Neuron (in vitro differentiated cells): Measurements from ENCODE around the gene PITPNC1.

ENCODE experiments used
- H2AFZ ChIP-seq: one replicate; pipeline ENCODE4 v1.6.1; 2013; ENCODE audit warnings: low read depth, mild to moderate bottlenecking, inconsistent platforms, low read length, moderate library complexity
- H3K27me3 ChIP-seq: one replicate; pipeline ENCODE4 v1.6.1; 2013; ENCODE audit warnings: low read length; ENCODE audit not compliant: insufficient read depth
- H3K36me3 ChIP-seq: one replicate; pipeline ENCODE4 v1.6.1; 2013; ENCODE audit warnings: low read length; ENCODE audit not compliant: insufficient read depth
- H3K4me1 ChIP-seq: one replicate; pipeline ENCODE4 v1.6.1; 2013; ENCODE audit warnings: low read length; ENCODE audit not compliant: insufficient read depth
- H3K4me3 ChIP-seq: 2 replicates; pipeline ENCODE4 v1.5.1; 2013; ENCODE audit warnings: mild to moderate bottlenecking, low read length, moderate library complexity
- H3K9me3 ChIP-seq: one replicate; pipeline ENCODE4 v1.6.1; 2013; ENCODE audit warnings: low read length

The PITPNC1 gene

DNA sequence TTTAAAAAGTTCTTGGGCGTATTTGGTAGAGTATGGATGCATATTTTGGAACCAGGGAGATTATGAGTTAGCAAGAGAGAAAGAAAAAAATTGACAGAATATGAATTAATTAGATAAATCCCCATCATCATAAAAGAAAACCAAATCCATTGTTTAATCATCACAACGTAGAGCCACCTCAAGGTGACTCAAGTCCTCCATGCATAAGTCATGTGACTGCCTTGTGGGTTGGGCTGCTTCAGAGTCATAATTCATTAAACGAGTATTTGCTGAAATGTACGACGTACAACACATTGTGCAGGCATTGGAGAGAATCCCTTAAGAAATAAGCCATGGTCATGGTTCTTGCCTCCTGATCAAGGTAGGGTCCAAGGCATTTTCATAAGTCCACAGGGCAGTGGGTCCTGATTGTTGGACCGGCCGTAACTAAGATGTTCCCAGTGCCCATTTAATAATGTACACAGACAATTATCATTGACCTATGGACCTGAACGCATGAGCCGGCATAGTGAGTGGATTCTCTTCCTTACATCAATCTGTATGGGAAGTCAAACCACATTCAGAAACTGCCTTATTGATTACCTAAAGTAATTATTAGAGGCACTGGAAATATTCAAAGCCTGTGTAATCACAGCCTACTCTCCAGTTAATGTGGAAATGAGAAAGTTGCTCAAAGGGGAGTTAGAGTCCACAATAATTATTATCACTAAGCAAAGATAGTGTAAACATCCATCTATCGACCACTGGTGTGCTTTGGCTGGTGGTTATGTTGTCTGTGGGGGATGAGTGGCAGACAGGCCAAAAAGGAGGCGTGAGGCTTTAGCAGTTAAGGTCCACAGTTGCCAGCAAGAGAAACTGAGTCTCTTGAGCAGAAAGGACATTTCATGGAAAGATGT, 165.4 kb downstream of the PITPNC1 start:
- Histone ChIP-seq H3K36me3 (no peaks in the 10 kb centered on the region), H3K27me3 (no peaks in the 10 kb centered on the region), H2AFZ (no peak overlapping the region), H3K4me1 (no peaks in the 10 kb centered on the region), H3K9me3 (no peaks in the 10 kb centered on the region), H3K4me3 (no peak overlapping the region)

DNA sequence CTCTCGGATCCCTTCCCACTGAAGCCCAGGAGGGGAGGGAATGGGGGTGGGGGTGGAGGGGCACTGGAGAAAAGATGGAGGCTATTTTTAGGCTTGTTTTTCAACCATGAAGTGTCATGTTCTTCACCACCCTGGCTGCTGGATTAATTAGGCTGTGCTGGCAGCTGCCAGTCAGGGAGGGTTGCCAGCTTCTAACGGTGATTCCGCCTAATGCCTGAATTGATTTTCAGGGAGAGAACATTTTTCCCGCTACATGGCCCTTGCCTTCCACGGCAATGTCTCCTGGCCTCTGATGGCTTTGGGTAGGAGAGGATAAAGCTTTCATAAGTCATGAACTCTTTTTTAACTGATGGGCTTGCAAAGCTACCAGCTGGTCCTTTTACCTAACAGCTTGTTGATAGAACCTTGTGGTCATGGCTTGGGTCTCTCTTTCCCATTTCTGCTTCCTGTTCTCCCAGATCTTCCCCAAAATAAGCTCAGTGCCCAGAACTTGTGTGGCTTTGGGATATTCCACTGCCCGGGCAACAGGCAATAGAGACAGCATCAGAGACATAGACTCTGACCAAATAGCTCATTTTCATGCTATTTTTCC, 167.4 kb downstream of the PITPNC1 start:
- H3K9me3 ChIP-seq: no peaks in the 10 kb centered on the region

GRCh38 chr17:67546578-67547527, 169.8 kb downstream of the PITPNC1 start:
- Histone ChIP-seq H3K27me3 (no peaks in the 10 kb centered on the region), H2AFZ (no peak overlapping the region), H3K9me3 (no peaks in the 10 kb centered on the region), H3K36me3 (no peaks in the 10 kb centered on the region), H3K4me1 (no peaks in the 10 kb centered on the region), H3K4me3 (no peak overlapping the region)

More for the DNA sequence above, 167.4 kb downstream of the PITPNC1 start:
- no peaks in the 10 kb centered on the region for H3K36me3 ChIP-seq
- no peak overlapping the region for H2AFZ ChIP-seq
- H3K4me3 ChIP-seq: no peak overlapping the region
- H3K27me3 ChIP-seq: no peaks in the 10 kb centered on the region
- H3K4me1 ChIP-seq: no peaks in the 10 kb centered on the region

- Histone ChIP-seq H3K4me1 (no peaks in the 10 kb centered on the region), H2AFZ (no peak overlapping the region), H3K9me3 (no peaks in the 10 kb centered on the region), H3K36me3 (no peaks in the 10 kb centered on the region), H3K4me3 (no peak overlapping the region), H3K27me3 (no peaks in the 10 kb centered on the region)
These were observed 171.6 kb downstream of the PITPNC1 start for GRCh38 chr17:67548693-67549092.

DNA sequence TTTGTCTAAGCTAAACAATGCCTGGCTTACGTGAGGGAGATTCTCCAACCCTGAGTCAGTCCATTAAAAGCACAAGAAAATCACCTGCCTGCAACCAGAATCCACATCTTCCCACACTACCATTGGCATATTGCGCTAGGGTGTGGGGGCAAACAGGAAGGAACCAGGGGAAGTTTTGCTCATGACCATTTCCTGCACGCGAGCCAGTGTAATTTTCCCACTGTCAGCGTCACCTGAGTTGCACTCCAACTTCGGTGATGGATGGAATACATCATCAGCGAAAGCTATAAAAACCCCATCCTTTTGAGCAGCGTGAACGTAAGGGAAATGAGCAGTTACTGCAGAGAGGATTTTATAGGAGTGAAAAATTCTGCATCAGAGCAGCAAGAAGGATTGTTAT, 172.7 kb downstream of the PITPNC1 start:
- H3K4me3 ChIP-seq: no peak overlapping the region
- no peak overlapping the region for H2AFZ ChIP-seq
- H3K4me1 ChIP-seq: no peaks in the 10 kb centered on the region
- H3K9me3 ChIP-seq: no peaks in the 10 kb centered on the region
- no peaks in the 10 kb centered on the region for H3K36me3 ChIP-seq
- H3K27me3 ChIP-seq: no peaks in the 10 kb centered on the region

DNA sequence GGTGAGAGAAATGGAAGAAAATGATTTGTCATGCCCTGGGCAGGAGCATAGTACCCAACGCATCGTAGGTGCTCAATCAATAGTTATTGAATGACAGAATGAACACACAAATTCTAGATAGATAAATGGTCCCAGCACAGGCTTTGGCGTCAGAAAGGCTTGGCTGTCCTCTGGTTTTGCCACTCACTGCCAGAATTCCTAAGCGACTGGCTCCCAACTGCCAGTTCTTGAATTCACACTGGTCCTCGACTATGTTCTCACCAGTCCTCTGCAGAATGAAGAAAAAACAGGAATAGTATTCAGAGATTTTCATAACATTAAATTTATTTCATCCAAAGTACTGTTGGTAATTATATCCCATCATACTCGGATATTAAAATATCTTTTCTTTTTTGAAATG, 177.6 kb downstream of the PITPNC1 start:
- Histone ChIP-seq H2AFZ (no peak overlapping the region), H3K4me3 (no peak overlapping the region), H3K36me3 (no peaks in the 10 kb centered on the region), H3K4me1 (no peaks in the 10 kb centered on the region), H3K27me3 (no peaks in the 10 kb centered on the region), H3K9me3 (no peaks in the 10 kb centered on the region)

DNA sequence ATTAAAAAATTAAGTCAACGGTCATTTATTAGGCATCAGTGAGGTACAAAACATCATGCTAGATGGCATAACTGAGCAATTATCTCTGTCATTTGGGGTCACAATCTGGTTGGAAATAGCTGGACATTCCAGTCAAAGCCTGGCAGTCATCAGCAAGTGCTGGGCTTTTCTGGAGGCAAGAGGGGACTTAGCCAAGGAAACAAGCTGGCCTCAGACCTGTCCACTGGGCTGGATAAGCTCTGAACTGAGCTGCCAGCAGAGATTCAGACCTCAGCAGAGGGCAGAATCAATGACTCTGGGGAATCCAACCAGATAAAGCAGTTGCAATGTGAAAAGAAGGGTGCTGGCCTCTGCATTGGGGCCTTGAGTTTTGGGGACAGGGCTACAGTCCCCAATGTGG, 178.8 kb downstream of the PITPNC1 start:
- no peak overlapping the region for H2AFZ ChIP-seq
- H3K36me3 ChIP-seq: no peaks in the 10 kb centered on the region
- no peaks in the 10 kb centered on the region for H3K4me1 ChIP-seq
- H3K9me3 ChIP-seq: no peaks in the 10 kb centered on the region
- no peaks in the 10 kb centered on the region for H3K27me3 ChIP-seq
- H3K4me3 ChIP-seq: no peak overlapping the region

GRCh38 chr17:67557052-67557845, 180.2 kb downstream of the PITPNC1 start:
- H3K4me1 ChIP-seq: no peaks in the 10 kb centered on the region
- no peaks in the 10 kb centered on the region for H3K9me3 ChIP-seq
- H3K4me3 ChIP-seq: no peak overlapping the region
- no peak overlapping the region for H2AFZ ChIP-seq
- no peaks in the 10 kb centered on the region for H3K36me3 ChIP-seq
- H3K27me3 ChIP-seq: no peaks in the 10 kb centered on the region

DNA sequence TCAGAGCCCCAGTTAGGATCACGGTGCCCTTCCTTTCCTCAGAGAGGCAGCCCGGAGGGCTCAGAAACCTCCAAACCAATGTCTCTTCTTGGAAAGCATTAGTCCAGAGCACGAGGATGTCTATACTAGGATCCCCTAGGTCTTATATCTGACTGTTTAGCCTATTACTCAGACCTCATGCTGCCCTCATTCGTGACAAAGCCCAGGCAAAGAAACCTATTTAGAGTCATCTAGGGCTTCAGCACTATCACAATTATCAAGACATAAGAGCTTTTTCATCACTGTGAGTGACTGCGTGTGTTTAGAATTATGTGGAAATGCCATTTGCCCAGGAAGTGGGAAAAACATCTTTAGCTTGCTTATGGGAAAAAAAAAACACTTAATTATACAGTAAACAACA, 180.8 kb downstream of the PITPNC1 start:
- no peak overlapping the region for H2AFZ ChIP-seq
- no peaks in the 10 kb centered on the region for H3K9me3 ChIP-seq
- no peak overlapping the region for H3K4me3 ChIP-seq
- H3K4me1 ChIP-seq: no peaks in the 10 kb centered on the region
- no peaks in the 10 kb centered on the region for H3K27me3 ChIP-seq
- H3K36me3 ChIP-seq: no peaks in the 10 kb centered on the region

GRCh38 chr17:67558740-67559380, 181.8 kb downstream of the PITPNC1 start:
- Histone ChIP-seq H3K4me3 (no peak overlapping the region), H3K4me1 (no peaks in the 10 kb centered on the region), H3K27me3 (no peaks in the 10 kb centered on the region), H3K9me3 (no peaks in the 10 kb centered on the region), H3K36me3 (no peaks in the 10 kb centered on the region), H2AFZ (no peak overlapping the region)

GRCh38 chr17:67559381-67559966, 182.4 kb downstream of the PITPNC1 start:
- Histone ChIP-seq H2AFZ (no peak overlapping the region), H3K9me3 (no peaks in the 10 kb centered on the region), H3K4me1 (no peaks in the 10 kb centered on the region), H3K36me3 (no peaks in the 10 kb centered on the region), H3K27me3 (no peaks in the 10 kb centered on the region), H3K4me3 (no peak overlapping the region)

GRCh38 chr17:67562005-67562404, 184.9 kb downstream of the PITPNC1 start:
- Histone ChIP-seq H3K27me3 (no peaks in the 10 kb centered on the region), H3K9me3 (no peaks in the 10 kb centered on the region), H3K36me3 (no peaks in the 10 kb centered on the region), H3K4me3 (no peak overlapping the region), H3K4me1 (no peaks in the 10 kb centered on the region), H2AFZ (no peak overlapping the region)
